MCF 10A (cell line): ENCODE results near the gene MEF2C. TPM values are rescaled to one million over a fixed set of nuclear protein-coding genes. Genes with fewer than 3 reads are reported as not detected.

Experiments
- BruUV-seq: library from RNA; stranded (reverse); fragments of 400-500 nt; replicated peaks from 2 replicates; lab custom pipeline; 2021; lab: Mats Ljungman, UMichigan
- CTCF ChIA-PET: fragments of 300-600 bp; sonication (Branson Sonifier 250); formaldehyde crosslinking; extraction: SDS; loops from one replicate; lab custom pipeline; 2021; ENCODE audit warnings: antibody characterized with exemption, inconsistent platforms; lab: Yijun Ruan, JAX
- POLR2A ChIA-PET: fragments of 300-600, 350-650 bp; sonication (Branson Sonifier 250); formaldehyde crosslinking; extraction: SDS; loops from one replicate; lab custom pipeline; 2020; ENCODE audit warnings: antibody characterized with exemption, inconsistent platforms; lab: Yijun Ruan, JAX
- DNase-seq: peaks from one replicate; pipeline ENCODE4 v3.0.0-alpha.2; 2018; ENCODE audit not compliant: unreplicated experiment
- H3K27ac Mint-ChIP-seq: one replicate; pipeline ENCODE4 v1.8.0; 2022; ENCODE audit warnings: mild to moderate bottlenecking, low read depth, mixed read lengths; ENCODE audit not compliant: unreplicated experiment
- H3K27me3 Mint-ChIP-seq: one replicate; pipeline ENCODE4 v1.8.0; 2022; ENCODE audit warnings: mixed read lengths; ENCODE audit not compliant: insufficient read depth, unreplicated experiment
- H3K36me3 Mint-ChIP-seq: one replicate; pipeline ENCODE4 v1.8.0; 2022; ENCODE audit warnings: mild to moderate bottlenecking, moderate library complexity, mixed read lengths; ENCODE audit not compliant: insufficient read depth, unreplicated experiment
- H3K4me1 Mint-ChIP-seq: one replicate; pipeline ENCODE4 v1.8.0; 2022; ENCODE audit warnings: mixed read lengths; ENCODE audit not compliant: insufficient read depth, unreplicated experiment
- H3K4me3 Mint-ChIP-seq: one replicate; pipeline ENCODE4 v1.8.0; 2022; ENCODE audit warnings: mild to moderate bottlenecking, moderate library complexity, mixed read lengths; ENCODE audit not compliant: unreplicated experiment
- H3K9me3 Mint-ChIP-seq: one replicate; pipeline ENCODE4 v1.8.0; 2022; ENCODE audit warnings: mixed read lengths; ENCODE audit not compliant: unreplicated experiment
- intact Hi-C: fragments of 100-400 bp; cut with micrococcal nuclease; formaldehyde crosslinking; loops from 2 replicates; pipeline ENCODE4 v1.14.1; 2022
- total RNA-seq: library from RNA; stranded (reverse); gene quantifications from 2 replicates; pipeline ENCODE4 v1.2.3, GENCODE V29; 2022
- TF ChIP-seq, protein P1 (sequence below): fragments of 200-600 bp; IDR thresholded peaks from one replicate; pipeline ENCODE4 v1.8.0; 2022; ENCODE audit warnings: antibody characterized with exemption, mild to moderate bottlenecking; ENCODE audit not compliant: unreplicated experiment

The MEF2C gene
- total RNA-seq, 1 experiment from 2014 or later: 0.05 TPM

DNA sequence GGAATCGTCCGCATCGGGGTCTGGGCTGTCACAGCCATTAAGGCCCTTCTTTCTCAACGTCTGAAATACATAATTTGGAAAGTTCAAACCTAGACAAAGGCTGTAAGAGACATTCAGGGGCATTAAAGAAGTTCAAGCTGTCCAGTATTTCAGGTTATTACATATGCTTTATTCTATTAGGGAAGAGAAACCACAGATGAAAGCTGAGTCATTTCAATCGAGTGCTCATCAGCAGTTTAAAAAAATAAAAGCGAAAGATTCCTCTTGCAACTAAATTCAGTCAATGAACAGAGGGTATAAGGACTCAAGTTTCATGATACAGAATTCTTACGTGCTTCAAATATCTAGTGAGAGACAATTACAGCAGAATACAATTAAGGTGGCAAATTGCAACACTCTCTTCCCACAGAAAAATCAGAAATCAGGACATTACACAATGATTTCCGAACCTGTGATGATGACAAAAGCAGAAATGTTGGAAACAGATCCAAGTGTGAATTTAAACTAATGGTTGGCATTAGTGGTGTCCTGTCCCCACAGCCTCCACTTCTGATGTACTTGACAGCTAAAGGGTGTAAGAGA, 121.6 kb downstream of the MEF2C start:
- Mint-ChIP-seq H3K36me3 (no peaks in the 10 kb centered on the region), H3K27me3 (peaks cover 55% of the 10 kb centered on the region), H3K27ac (no peak overlapping the region), H3K9me3 (no peaks in the 10 kb centered on the region), H3K4me3 (no peak overlapping the region), H3K4me1 (no peaks in the 10 kb centered on the region)
- TF ChIP-seq, protein P1, sequence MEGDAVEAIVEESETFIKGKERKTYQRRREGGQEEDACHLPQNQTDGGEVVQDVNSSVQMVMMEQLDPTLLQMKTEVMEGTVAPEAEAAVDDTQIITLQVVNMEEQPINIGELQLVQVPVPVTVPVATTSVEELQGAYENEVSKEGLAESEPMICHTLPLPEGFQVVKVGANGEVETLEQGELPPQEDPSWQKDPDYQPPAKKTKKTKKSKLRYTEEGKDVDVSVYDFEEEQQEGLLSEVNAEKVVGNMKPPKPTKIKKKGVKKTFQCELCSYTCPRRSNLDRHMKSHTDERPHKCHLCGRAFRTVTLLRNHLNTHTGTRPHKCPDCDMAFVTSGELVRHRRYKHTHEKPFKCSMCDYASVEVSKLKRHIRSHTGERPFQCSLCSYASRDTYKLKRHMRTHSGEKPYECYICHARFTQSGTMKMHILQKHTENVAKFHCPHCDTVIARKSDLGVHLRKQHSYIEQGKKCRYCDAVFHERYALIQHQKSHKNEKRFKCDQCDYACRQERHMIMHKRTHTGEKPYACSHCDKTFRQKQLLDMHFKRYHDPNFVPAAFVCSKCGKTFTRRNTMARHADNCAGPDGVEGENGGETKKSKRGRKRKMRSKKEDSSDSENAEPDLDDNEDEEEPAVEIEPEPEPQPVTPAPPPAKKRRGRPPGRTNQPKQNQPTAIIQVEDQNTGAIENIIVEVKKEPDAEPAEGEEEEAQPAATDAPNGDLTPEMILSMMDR: no peak
- intact Hi-C loops: no loop called here
- no peak for DNase-seq
- POLR2A ChIA-PET: no interaction called here
- no TSS peak for BruUV-seq
- CTCF ChIA-PET: no interaction called here

DNA sequence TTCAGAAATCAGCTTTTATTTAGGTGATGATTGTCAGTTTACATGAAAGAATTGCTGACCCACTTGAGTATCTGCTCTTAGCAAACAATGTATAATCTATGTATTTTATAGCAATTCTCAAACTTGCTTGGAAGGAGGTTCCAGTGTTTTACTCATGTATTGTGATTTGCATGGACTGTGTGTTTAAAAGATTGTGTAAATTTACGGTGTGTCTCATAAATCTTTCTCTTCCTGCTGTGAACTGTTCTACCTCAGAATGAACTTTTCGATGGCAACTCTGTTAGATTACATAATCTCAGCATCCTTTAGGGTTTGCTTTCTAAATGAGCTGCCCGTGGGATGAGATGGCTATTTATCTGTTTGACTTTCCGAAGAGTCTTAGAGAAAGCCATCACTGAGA, 122.5 kb downstream of the MEF2C start:
- ChIA-PET POLR2A (no interaction called here), CTCF (interaction anchor here (0.6 to 1.4 kb wide), 3 partner anchors 29 to 121 kb away, joined by 3 to 4 read pairs (median 4); no protein-coding TSS in a partner anchor)
- Mint-ChIP-seq H3K4me1 (no peaks in the 10 kb centered on the region), H3K27me3 (peaks cover 47% of the 10 kb centered on the region), H3K27ac (no peak overlapping the region), H3K4me3 (no peak overlapping the region), H3K36me3 (no peaks in the 10 kb centered on the region), H3K9me3 (no peaks in the 10 kb centered on the region)
- no peak for DNase-seq
- TF ChIP-seq, protein P1: no peak
- no TSS peak for BruUV-seq
- intact Hi-C loops: no loop called here

DNA sequence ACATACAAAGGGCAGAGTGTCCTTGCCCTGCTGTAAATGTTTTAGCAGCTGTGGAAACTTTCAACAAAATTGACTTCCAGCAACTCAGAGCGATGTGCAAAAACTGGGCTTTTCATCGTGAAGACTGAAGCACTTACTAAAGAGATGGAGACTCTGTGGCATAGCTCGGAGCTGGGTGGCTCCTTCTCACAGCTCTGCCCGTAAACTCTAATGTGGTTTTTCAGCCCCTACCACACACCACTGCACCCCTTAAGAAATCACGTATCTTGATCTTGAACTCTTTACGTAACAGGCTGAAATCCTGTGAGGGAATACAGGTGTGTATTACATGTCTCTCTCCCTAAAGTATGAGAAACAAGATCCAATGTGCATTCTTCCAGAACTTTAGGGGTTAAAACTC, 124.4 kb downstream of the MEF2C start:
- no peak overlapping the region for H3K27ac Mint-ChIP-seq

DNA sequence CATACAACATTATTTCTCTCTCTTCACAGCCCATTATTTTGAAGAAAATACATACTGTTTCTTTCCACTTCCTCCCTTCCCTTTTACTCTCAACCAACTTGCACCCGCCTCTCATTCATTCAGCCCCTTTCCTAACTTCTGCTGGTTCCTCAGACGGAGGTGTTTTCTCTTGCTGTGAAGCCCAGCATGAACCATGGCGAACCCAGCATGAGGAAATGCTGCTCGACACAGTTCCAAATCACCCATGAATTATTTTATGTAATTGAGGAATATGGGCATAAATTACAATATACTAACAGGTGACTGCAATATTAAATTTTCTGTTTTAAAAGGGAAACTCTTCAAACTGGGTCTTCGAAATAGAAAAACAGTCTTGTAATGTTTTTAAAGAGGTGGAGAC, 124.8 kb downstream of the MEF2C start:
- Mint-ChIP-seq H3K4me1 (no peaks in the 10 kb centered on the region), H3K4me3 (no peak overlapping the region), H3K36me3 (no peaks in the 10 kb centered on the region), H3K27ac (no peak overlapping the region), H3K9me3 (no peaks in the 10 kb centered on the region), H3K27me3 (peaks cover 61% of the 10 kb centered on the region)
- no TSS peak for BruUV-seq
- TF ChIP-seq, protein P1: no peak
- POLR2A ChIA-PET: no interaction called here
- no peak for DNase-seq
- CTCF ChIA-PET: no interaction called here
- intact Hi-C loops: no loop called here

More for the DNA sequence above, 124.4 kb downstream of the MEF2C start:
- DNase-seq: no peak
- POLR2A ChIA-PET: no interaction called here
- no peaks in the 10 kb centered on the region for H3K36me3 Mint-ChIP-seq
- no peak overlapping the region for H3K4me3 Mint-ChIP-seq
- BruUV-seq: no TSS peak
- CTCF ChIA-PET: no interaction called here
- TF ChIP-seq, protein P1: no peak
- intact Hi-C loops: no loop called here
- peaks cover 57% of the 10 kb centered on the region for H3K27me3 Mint-ChIP-seq
- no peaks in the 10 kb centered on the region for H3K4me1 Mint-ChIP-seq
- H3K9me3 Mint-ChIP-seq: no peaks in the 10 kb centered on the region
